Measurements from ENCODE around the gene FABP1. TPM values are rescaled to one million over a fixed set of nuclear protein-coding genes. Genes with fewer than 3 reads are reported as not detected.

The FABP1 gene
- total and polyA plus RNA-seq, 8 donors, result 3.8 to 347 (median 7.2) TPM; not detected in 3

DNA sequence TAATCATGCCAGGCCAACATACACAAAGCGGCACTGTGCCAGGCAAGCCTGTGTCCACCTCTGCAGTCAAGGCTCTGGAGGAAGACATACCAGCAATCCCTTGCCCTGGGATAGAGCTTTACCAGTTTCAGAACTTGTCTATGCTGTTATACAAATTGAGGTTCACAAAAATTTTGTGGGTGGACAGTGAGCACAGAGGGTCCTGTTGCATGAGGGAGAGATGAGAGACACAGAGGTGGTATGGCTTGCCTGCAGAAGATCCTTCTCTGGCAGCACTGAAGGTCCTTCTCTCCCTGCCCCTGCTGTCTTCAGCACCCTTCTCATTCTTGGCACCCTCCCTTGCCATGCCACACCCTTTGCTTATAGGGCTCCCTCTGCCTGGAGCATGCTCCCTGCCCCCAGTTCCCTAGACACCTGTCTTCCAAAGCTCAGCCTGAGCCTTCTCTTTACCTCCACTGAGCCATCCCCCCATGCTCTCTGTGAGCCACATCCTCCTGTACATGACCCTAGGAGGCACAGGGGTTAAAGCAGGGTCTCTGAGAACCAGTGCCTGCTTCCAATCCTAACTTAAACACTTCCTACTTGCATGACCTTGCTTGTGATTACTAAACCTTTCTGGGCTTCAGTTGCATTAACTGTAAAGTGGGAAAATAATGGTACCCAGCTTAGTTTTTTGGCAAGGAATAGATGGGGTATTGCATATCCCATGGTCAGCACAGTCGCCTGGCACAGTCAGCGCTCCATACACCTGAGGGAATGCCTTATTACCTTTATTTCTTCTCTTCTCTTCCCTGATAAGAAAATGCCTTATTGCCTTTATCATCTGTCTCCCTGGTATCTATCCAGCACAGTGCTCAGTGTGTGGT lies 857 bp downstream of the FABP1 start:
- intact Hi-C loops (cut with DNase I; ENCODE audit: low total_unique reads), result no loop called here
- DNase-seq, result no peak
- Histone ChIP-seq H3K27me3 (peaks cover 0 to 19% (median 0%) of the 10 kb centered on the region in 3 donors), H3K4me1 (no peaks in the 10 kb centered on the region), H3K4me3 (no peak overlapping the region), H3K9me3 (no peaks in the 10 kb centered on the region), H3K36me3 (no peaks in the 10 kb centered on the region), H3K27ac (no peak overlapping the region)
- WGBS, 5 donors, result 81 to 89% (median 87%) methylated on average over 3 of the region's 3 CpGs
- no peak for TF ChIP-seq EP300 (IDR thresholded peaks at IDR 0.05)
- TF ChIP-seq, protein P1, sequence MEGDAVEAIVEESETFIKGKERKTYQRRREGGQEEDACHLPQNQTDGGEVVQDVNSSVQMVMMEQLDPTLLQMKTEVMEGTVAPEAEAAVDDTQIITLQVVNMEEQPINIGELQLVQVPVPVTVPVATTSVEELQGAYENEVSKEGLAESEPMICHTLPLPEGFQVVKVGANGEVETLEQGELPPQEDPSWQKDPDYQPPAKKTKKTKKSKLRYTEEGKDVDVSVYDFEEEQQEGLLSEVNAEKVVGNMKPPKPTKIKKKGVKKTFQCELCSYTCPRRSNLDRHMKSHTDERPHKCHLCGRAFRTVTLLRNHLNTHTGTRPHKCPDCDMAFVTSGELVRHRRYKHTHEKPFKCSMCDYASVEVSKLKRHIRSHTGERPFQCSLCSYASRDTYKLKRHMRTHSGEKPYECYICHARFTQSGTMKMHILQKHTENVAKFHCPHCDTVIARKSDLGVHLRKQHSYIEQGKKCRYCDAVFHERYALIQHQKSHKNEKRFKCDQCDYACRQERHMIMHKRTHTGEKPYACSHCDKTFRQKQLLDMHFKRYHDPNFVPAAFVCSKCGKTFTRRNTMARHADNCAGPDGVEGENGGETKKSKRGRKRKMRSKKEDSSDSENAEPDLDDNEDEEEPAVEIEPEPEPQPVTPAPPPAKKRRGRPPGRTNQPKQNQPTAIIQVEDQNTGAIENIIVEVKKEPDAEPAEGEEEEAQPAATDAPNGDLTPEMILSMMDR (IDR thresholded peaks at IDR 0.05), result no peak
- TF ChIP-seq POLR2A (IDR thresholded peaks at IDR 0.05), result no peak
- no peak for TF ChIP-seq POLR2AphosphoS5 (IDR thresholded peaks at IDR 0.05)

- no peaks in the 10 kb centered on the region for H3K9me3 ChIP-seq
- H3K4me1 ChIP-seq, result no peaks in the 10 kb centered on the region
- H3K4me3 ChIP-seq, result no peak overlapping the region
- H3K27me3 ChIP-seq, result peaks cover 0 to 19% (median 0%) of the 10 kb centered on the region in 3 donors
- WGBS, 5 donors, result 81 to 91% (median 86%) methylated on average over 11 of the region's 11 CpGs
- H3K27ac ChIP-seq, result no peak overlapping the region
- H3K36me3 ChIP-seq, result no peaks in the 10 kb centered on the region
- TF ChIP-seq, protein P1 (IDR thresholded peaks at IDR 0.05), result no peak
- TF ChIP-seq EP300 (IDR thresholded peaks at IDR 0.05) (no peak), POLR2A (IDR thresholded peaks at IDR 0.05) (no peak), POLR2AphosphoS5 (IDR thresholded peaks at IDR 0.05) (no peak)
- DNase-seq, result no peak
- intact Hi-C loops (cut with DNase I; ENCODE audit: low total_unique reads), result no loop called here
Measured at GRCh38 chr2:88125924-88126771, 1.7 kb downstream of the FABP1 start.

DNA sequence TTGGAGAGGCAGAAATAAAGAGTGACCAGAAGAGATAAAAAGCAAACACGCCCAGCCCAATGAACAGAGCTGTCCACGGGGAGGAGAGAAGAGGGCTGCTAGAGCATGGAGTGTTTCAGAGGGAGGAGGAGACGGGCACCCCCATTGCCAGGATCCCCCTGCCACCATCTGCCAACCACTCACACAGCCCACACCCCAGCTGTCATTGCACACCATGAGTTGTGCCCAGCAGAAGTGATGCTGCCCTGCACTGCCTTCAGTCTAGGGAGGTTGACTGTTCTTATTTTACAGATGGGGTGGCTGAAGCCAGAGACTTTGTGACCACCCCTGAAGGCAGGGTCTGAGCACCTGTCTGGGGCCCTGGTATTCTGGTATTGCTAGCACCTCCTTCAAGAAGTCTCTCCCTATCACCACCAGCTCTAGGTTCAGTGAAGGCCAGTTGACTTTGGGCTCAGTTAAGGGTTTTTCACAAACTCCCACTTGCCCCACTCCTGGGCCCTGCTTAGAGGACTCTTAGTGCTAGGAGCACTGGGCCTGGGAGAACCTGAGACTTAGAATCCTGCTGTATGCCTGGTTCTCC lies 2.4 kb downstream of the FABP1 start:
- no peaks in the 10 kb centered on the region for H3K9me3 ChIP-seq
- no peak overlapping the region for H3K4me3 ChIP-seq
- TF ChIP-seq POLR2A (IDR thresholded peaks at IDR 0.05) (no peak), POLR2AphosphoS5 (IDR thresholded peaks at IDR 0.05) (no peak), EP300 (IDR thresholded peaks at IDR 0.05) (no peak)
- TF ChIP-seq, protein P1 (IDR thresholded peaks at IDR 0.05), result no peak
- peaks cover 0 to 19% (median 0%) of the 10 kb centered on the region in 3 donors for H3K27me3 ChIP-seq
- no peaks in the 10 kb centered on the region for H3K36me3 ChIP-seq
- H3K4me1 ChIP-seq, result no peaks in the 10 kb centered on the region
- no peak for DNase-seq
- WGBS, 5 donors, result 56 to 69% (median 60%) methylated on average over 3 of the region's 3 CpGs
- intact Hi-C loops (cut with DNase I; ENCODE audit: low total_unique reads), result no loop called here
- H3K27ac ChIP-seq, result no peak overlapping the region
